Vagina (tissue), 2 donors: ENCODE measurements around the gene WSB2.

Experiments used
- POLR2A ChIP-seq, 2 donors: fragments of 450-650 bp; IDR thresholded peaks; one replicate each; pipeline ENCODE4 v1.6.1; 2017; ENCODE audit warnings: antibody characterized with exemption in 2 of 2, mild to moderate bottlenecking in 2 of 2, moderate library complexity in 2 of 2
- POLR2AphosphoS5 ChIP-seq, 2 donors: sonication (generic); formaldehyde crosslinking; IDR thresholded peaks; one replicate each; pipeline ENCODE4 v1.9.0; 2017; ENCODE audit warnings: antibody characterized with exemption in 2 of 2, mild to moderate bottlenecking in 2 of 2, low read depth in 1 of 2; ENCODE audit not compliant: insufficient read depth in 1 of 2
- TF ChIP-seq, protein P1 (sequence below), 3 experiments: fragments of 450-650 bp in 2 of 3; fragments of 200-600 bp in 1 of 3; sonication (generic) in 1 of 3; IDR thresholded peaks; one replicate each; pipeline ENCODE4 v1.5.1; 2017 to 2019; ENCODE audit warnings: antibody characterized with exemption in 3 of 3, mild to moderate bottlenecking in 2 of 3, moderate library complexity in 2 of 3

DNA sequence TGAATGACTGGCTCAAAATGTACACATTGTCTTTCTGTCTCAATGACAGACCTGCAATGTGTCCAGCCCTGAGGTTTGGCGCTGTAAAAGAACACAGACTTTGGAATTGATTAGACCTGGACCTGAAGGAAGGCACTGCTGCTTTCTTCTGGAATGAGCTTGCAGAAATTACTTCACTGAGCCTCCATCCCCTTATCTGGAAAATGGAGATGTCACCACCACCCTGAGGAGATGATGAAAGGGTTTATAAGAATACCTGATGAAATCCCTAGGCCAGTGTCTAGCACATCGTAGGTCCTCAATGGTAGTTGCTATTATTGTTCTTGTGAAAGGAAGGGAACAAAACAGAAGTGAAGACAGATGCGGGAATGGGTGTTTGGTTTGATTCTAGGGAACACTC is 9.7 kb upstream of the WSB2 start:
- TF ChIP-seq, protein P1, sequence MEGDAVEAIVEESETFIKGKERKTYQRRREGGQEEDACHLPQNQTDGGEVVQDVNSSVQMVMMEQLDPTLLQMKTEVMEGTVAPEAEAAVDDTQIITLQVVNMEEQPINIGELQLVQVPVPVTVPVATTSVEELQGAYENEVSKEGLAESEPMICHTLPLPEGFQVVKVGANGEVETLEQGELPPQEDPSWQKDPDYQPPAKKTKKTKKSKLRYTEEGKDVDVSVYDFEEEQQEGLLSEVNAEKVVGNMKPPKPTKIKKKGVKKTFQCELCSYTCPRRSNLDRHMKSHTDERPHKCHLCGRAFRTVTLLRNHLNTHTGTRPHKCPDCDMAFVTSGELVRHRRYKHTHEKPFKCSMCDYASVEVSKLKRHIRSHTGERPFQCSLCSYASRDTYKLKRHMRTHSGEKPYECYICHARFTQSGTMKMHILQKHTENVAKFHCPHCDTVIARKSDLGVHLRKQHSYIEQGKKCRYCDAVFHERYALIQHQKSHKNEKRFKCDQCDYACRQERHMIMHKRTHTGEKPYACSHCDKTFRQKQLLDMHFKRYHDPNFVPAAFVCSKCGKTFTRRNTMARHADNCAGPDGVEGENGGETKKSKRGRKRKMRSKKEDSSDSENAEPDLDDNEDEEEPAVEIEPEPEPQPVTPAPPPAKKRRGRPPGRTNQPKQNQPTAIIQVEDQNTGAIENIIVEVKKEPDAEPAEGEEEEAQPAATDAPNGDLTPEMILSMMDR (IDR thresholded peaks at IDR 0.05), result no peak
- TF ChIP-seq POLR2AphosphoS5 (IDR thresholded peaks at IDR 0.05; ENCODE audit: insufficient read depth in 1 of 2, low read depth in 1 of 2) (no peak), POLR2A (IDR thresholded peaks at IDR 0.05) (no peak)
